ENCODE results near the gene ZRANB1.

DNA sequence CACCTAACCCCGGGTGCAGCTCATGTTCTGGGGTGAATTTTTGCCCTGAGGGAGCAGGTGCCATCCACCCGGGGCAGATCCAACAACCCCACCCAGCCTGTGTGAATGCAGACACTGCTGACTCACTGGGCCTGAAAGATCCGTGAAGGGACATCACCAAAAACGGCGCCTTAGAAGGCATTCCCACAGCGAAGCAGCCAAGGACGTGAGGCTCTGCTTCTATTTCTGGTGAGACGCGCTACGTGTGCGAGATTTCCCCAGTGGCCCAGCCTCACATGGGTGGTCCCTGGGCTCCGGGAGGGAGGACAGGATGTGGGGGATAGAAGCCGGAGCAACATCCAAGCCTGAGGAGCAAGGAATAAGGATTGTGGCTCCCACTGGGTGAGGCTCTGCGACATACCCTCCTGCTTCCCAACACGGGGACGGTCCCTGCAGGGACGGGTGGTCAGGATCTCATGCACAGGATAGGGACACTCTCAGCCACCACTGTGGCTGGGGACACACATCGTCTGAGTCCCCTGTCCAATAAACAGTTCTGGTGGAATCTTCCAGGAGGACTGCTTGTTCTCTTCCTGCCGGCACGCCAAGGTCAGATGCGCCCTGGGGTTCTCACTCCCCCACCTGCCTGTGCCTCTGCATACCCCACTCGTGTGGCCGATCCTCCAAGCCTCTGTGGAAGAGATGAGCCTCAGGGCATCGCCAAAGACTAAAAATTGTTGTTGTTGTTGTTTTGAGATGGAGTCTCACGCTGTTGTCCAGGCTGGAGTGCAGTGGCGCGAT is 70.2 kb downstream of the ZRANB1 start:
- TF ChIP-seq TCF4 (CRISPR knock-in tag; IDR thresholded peaks at IDR 0.05; ENCODE audit: borderline replicate concordance) (no peak), GLIS3 (CRISPR knock-in tag; IDR thresholded peaks at IDR 0.05) (no peak), ZFP3 (CRISPR knock-in tag; IDR thresholded peaks at IDR 0.05) (no peak), ZFP30 (CRISPR knock-in tag; IDR thresholded peaks at IDR 0.05) (no peak), ARNTL (CRISPR knock-in tag; IDR thresholded peaks at IDR 0.05; ENCODE audit: borderline replicate concordance, low read depth) (no peak), RARB (CRISPR knock-in tag; IDR thresholded peaks at IDR 0.05) (no peak), ZC3H10 (CRISPR knock-in tag; IDR thresholded peaks at IDR 0.05) (no peak)
- TF ChIP-seq, protein P1, sequence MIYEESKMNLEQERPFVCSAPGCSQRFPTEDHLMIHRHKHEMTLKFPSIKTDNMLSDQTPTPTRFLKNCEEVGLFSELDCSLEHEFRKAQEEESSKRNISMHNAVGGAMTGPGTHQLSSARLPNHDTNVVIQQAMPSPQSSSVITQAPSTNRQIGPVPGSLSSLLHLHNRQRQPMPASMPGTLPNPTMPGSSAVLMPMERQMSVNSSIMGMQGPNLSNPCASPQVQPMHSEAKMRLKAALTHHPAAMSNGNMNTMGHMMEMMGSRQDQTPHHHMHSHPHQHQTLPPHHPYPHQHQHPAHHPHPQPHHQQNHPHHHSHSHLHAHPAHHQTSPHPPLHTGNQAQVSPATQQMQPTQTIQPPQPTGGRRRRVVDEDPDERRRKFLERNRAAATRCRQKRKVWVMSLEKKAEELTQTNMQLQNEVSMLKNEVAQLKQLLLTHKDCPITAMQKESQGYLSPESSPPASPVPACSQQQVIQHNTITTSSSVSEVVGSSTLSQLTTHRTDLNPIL (CRISPR knock-in tag; IDR thresholded peaks at IDR 0.05; ENCODE audit: low read depth), result no peak

Data from SK-N-SH treated with all-trans-retinoic acid at 6 μM for 48 hours (cell line).